BLaER1 treated with 17β-estradiol and CSF1 and Interleukin-3, amounts not matched to agents 10 nM and 100 nM (cell line): ENCODE data around the gene TXNDC11.
A peak's percentile ranks its signal among the peaks of the same experiment; 100 is the strongest.

Experiments used
- H3K27ac ChIP-seq, 11 experiments: shearing (Covaris generic); formaldehyde crosslinking; 2 replicates each; pipeline ENCODE4 v1.8.1; 2022
- H3K27me3 ChIP-seq, 11 experiments: shearing (Covaris generic); formaldehyde crosslinking; 2 replicates each; pipeline ENCODE4 v1.8.1; 2022
- H3K36me3 ChIP-seq, 11 experiments: shearing (Covaris generic); formaldehyde crosslinking; 2 replicates each; pipeline ENCODE4 v1.8.1; 2022
- H3K4me1 ChIP-seq, 10 experiments: shearing (Covaris generic); formaldehyde crosslinking; 2 replicates each; pipeline ENCODE4 v1.8.1; 2022
- H3K4me2 ChIP-seq, 11 experiments: shearing (Covaris generic); formaldehyde crosslinking; 2 replicates each; pipeline ENCODE4 v1.8.1; 2022
- H3K4me3 ChIP-seq, 10 experiments: shearing (Covaris generic); formaldehyde crosslinking; 2 replicates each; pipeline ENCODE4 v1.8.1; 2022
- H3K9ac ChIP-seq, 11 experiments: shearing (Covaris generic); formaldehyde crosslinking; 2 replicates each; pipeline ENCODE4 v1.8.1; 2022
- H3K9me3 ChIP-seq, 11 experiments: shearing (Covaris generic); formaldehyde crosslinking; replicated peaks in 1 of 11; 2 replicates each; pipeline ENCODE4 v1.8.1; 2022
- H4K20me1 ChIP-seq, 11 experiments: shearing (Covaris generic); formaldehyde crosslinking; 2 replicates each; pipeline ENCODE4 v1.8.1; 2022
- Cebpa-rat ChIP-seq, 11 experiments: shearing (Covaris generic); IDR thresholded peaks; 2 replicates each; pipeline ENCODE4 v1.8.1; 2022

Gene TXNDC11

GRCh38 chr16:11660565-11660964 lies 82.1 kb downstream of the TXNDC11 start:
- H3K4me3 ChIP-seq = no peak overlapping the region
- peaks cover 28 to 78% (median 65%) of the 10 kb centered on the region in 10 experiments for H3K4me1 ChIP-seq
- H3K9me3 ChIP-seq = no peaks in the 10 kb centered on the region
- no peak overlapping the region for H3K9ac ChIP-seq
- no peak for TF ChIP-seq Cebpa-rat (IDR thresholded peaks at IDR 0.05)
- no peaks in the 10 kb centered on the region for H3K27me3 ChIP-seq
- H3K27ac ChIP-seq = no peak overlapping the region
- no peaks in the 10 kb centered on the region for H3K36me3 ChIP-seq
- H3K4me2 ChIP-seq = no peak overlapping the region
- H4K20me1 ChIP-seq = no peaks in the 10 kb centered on the region

GRCh38 chr16:11658896-11659708 lies 83.6 kb downstream of the TXNDC11 start:
- Histone ChIP-seq H3K27me3 (no peaks in the 10 kb centered on the region), H3K36me3 (no peaks in the 10 kb centered on the region), H3K9me3 (no peaks in the 10 kb centered on the region), H3K9ac (peak overlapping the region in 5 of 11 experiments; percentile 7 to 47 (median 13); a peak in 2 of 22 replicates), H3K27ac (peak overlapping the region in 4 of 11 experiments; percentile 9 to 47 (median 26); a peak in 5 of 22 replicates), H4K20me1 (no peaks in the 10 kb centered on the region), H3K4me1 (peaks cover 13 to 78% (median 64%) of the 10 kb centered on the region in 10 experiments), H3K4me2 (peak overlapping the region in 10 of 11 experiments; percentile 12 to 67 (median 49); a peak in 20 of 22 replicates), H3K4me3 (no peak overlapping the region)
- TF ChIP-seq Cebpa-rat (IDR thresholded peaks at IDR 0.05) = no peak

GRCh38 chr16:11657556-11657955 lies 85.1 kb downstream of the TXNDC11 start:
- TF ChIP-seq Cebpa-rat (IDR thresholded peaks at IDR 0.05) = no peak
- H3K4me1 ChIP-seq = peaks cover 0 to 66% (median 53%) of the 10 kb centered on the region in 10 experiments; a peak in 19 of 20 replicates
- H3K27me3 ChIP-seq = no peaks in the 10 kb centered on the region
- H3K9me3 ChIP-seq = no peaks in the 10 kb centered on the region
- no peak overlapping the region for H3K4me3 ChIP-seq
- no peaks in the 10 kb centered on the region for H3K36me3 ChIP-seq
- H3K4me2 ChIP-seq = no peak overlapping the region
- 0 out of 22 replicates have a peak overlapping the region, but pooled peaks of 1 of the 11 experiments have one; percentile 18 for H3K27ac ChIP-seq
- no peak overlapping the region; a peak in 1 of 22 replicates for H3K9ac ChIP-seq
- H4K20me1 ChIP-seq = no peaks in the 10 kb centered on the region

- no peaks in the 10 kb centered on the region for H3K27me3 ChIP-seq
- H4K20me1 ChIP-seq = no peaks in the 10 kb centered on the region
- H3K9ac ChIP-seq = peak overlapping the region in 1 of 11 experiments; percentile 16; a peak in 2 of 22 replicates
- peaks cover 0 to 71% (median 54%) of the 10 kb centered on the region in 10 experiments; a peak in 18 of 20 replicates for H3K4me1 ChIP-seq
- H3K4me3 ChIP-seq = no peak overlapping the region
- no peak for TF ChIP-seq Cebpa-rat (IDR thresholded peaks at IDR 0.05)
- H3K27ac ChIP-seq = 0 out of 22 replicates have a peak overlapping the region, but pooled peaks of 1 of the 11 experiments have one; percentile 10
- H3K36me3 ChIP-seq = no peaks in the 10 kb centered on the region
- no peaks in the 10 kb centered on the region for H3K9me3 ChIP-seq
- peak overlapping the region in 9 of 11 experiments; percentile 13 to 59 (median 43); a peak in 17 of 22 replicates for H3K4me2 ChIP-seq
These were observed 87.0 kb downstream of the TXNDC11 start for GRCh38 chr16:11655655-11656054.

- H3K27ac ChIP-seq = 0 out of 22 replicates have a peak overlapping the region, but pooled peaks of 1 of the 11 experiments have one; percentile 3
These were observed 90.9 kb downstream of the TXNDC11 start for GRCh38 chr16:11651796-11652195.

GRCh38 chr16:11650641-11651591 lies 91.7 kb downstream of the TXNDC11 start:
- Histone ChIP-seq H3K36me3 (no peaks in the 10 kb centered on the region), H3K9ac (peak overlapping the region in 1 of 11 experiments; percentile 14; a peak in 1 of 22 replicates), H3K9me3 (no peaks in the 10 kb centered on the region), H3K4me3 (no peak overlapping the region), H3K27ac (0 out of 22 replicates have a peak overlapping the region, but pooled peaks of 1 of the 11 experiments have one; percentile 3), H3K4me2 (peak overlapping the region in 10 of 11 experiments; percentile 4 to 39 (median 11); a peak in 10 of 22 replicates), H3K27me3 (no peaks in the 10 kb centered on the region), H4K20me1 (no peaks in the 10 kb centered on the region), H3K4me1 (peaks cover 0 to 39% (median 32%) of the 10 kb centered on the region in 10 experiments; a peak in 16 of 20 replicates)
- no peak for TF ChIP-seq Cebpa-rat (IDR thresholded peaks at IDR 0.05)

More at GRCh38 chr16:11651796-11652195, 90.9 kb downstream of the TXNDC11 start:
- Histone ChIP-seq H3K4me3 (no peak overlapping the region), H3K4me2 (peak overlapping the region in 8 of 11 experiments; percentile 4 to 39 (median 16); a peak in 7 of 22 replicates), H4K20me1 (no peaks in the 10 kb centered on the region), H3K27me3 (no peaks in the 10 kb centered on the region), H3K4me1 (peaks cover 0 to 46% (median 35%) of the 10 kb centered on the region in 10 experiments; a peak in 16 of 20 replicates), H3K9me3 (no peaks in the 10 kb centered on the region), H3K9ac (no peak overlapping the region), H3K36me3 (no peaks in the 10 kb centered on the region)
- no peak for TF ChIP-seq Cebpa-rat (IDR thresholded peaks at IDR 0.05)

GRCh38 chr16:11649276-11649675 lies 93.4 kb downstream of the TXNDC11 start:
- no peak overlapping the region for H3K27ac ChIP-seq
- no peak for TF ChIP-seq Cebpa-rat (IDR thresholded peaks at IDR 0.05)
- no peak overlapping the region for H3K4me2 ChIP-seq
- H3K36me3 ChIP-seq = no peaks in the 10 kb centered on the region
- peaks cover 0 to 23% (median 16%) of the 10 kb centered on the region in 10 experiments; a peak in 16 of 20 replicates for H3K4me1 ChIP-seq
- no peak overlapping the region for H3K9ac ChIP-seq
- no peak overlapping the region for H3K4me3 ChIP-seq
- no peaks in the 10 kb centered on the region for H3K9me3 ChIP-seq
- H4K20me1 ChIP-seq = no peaks in the 10 kb centered on the region
- H3K27me3 ChIP-seq = no peaks in the 10 kb centered on the region

GRCh38 chr16:11642765-11643116 lies 99.9 kb downstream of the TXNDC11 start:
- H3K4me2 ChIP-seq = no peak overlapping the region
- no peaks in the 10 kb centered on the region; a peak in 1 of 22 replicates for H4K20me1 ChIP-seq
- no peak overlapping the region for H3K27ac ChIP-seq
- no peaks in the 10 kb centered on the region for H3K9me3 ChIP-seq
- H3K9ac ChIP-seq = no peak overlapping the region
- H3K36me3 ChIP-seq = no peaks in the 10 kb centered on the region
- no peak for TF ChIP-seq Cebpa-rat (IDR thresholded peaks at IDR 0.05)
- H3K4me3 ChIP-seq = no peak overlapping the region
- H3K27me3 ChIP-seq = no peaks in the 10 kb centered on the region
- H3K4me1 ChIP-seq = peaks cover 15 to 39% (median 27%) of the 10 kb centered on the region in 10 experiments
